Tibial nerve (tissue), 4 donors: ENCODE results near the gene SLC25A15. TPM values are rescaled to one million over a fixed set of nuclear protein-coding genes. Genes with fewer than 3 reads are reported as not detected.
A peak's percentile ranks its signal among the peaks of the same experiment; 100 is the strongest.

Source experiments
- DNase-seq, 2 donors: peaks; one replicate each; pipeline ENCODE4 v3.0.0-alpha.2; 2019; ENCODE audit warnings: low spot score in 2 of 2
- H3K27ac ChIP-seq, 4 donors: fragments of 200-600 bp; sonication (generic) in 3 of 4; one replicate each; pipeline ENCODE4 v1.5.1; 2017 to 2019; ENCODE audit warnings: mild to moderate bottlenecking in 1 of 4
- H3K27me3 ChIP-seq, 2 donors: fragments of 200-600 bp; sonication (generic) in 1 of 2; one replicate each; pipeline versions ENCODE4 v1.5.1 to v1.6.0; 2017 to 2019
- H3K36me3 ChIP-seq, 3 donors: fragments of 200-600 bp; sonication (generic); one replicate each; pipeline ENCODE4 v1.5.1; 2018 to 2019
- H3K4me1 ChIP-seq, 4 donors: fragments of 200-600 bp; sonication (generic) in 3 of 4; one replicate each; pipeline ENCODE4 v1.5.1; 2017 to 2019
- H3K4me3 ChIP-seq, 4 donors: fragments of 200-600 bp; sonication (generic) in 3 of 4; one replicate each; pipeline ENCODE4 v1.5.1; 2017 to 2019; ENCODE audit warnings: mild to moderate bottlenecking in 1 of 4, moderate library complexity in 1 of 4
- H3K9me3 ChIP-seq, 4 donors: fragments of 200-600 bp; sonication (generic) in 3 of 4; one replicate each; pipeline ENCODE4 v1.5.1; 2017 to 2019
- EP300 ChIP-seq, 2 donors: sonication (generic); formaldehyde crosslinking; IDR thresholded peaks; one replicate each; pipeline ENCODE4 v1.6.1; 2017; ENCODE audit warnings: antibody characterized with exemption in 2 of 2, mild to moderate bottlenecking in 1 of 2
- POLR2A ChIP-seq, 2 donors: fragments of 450-650 bp; IDR thresholded peaks; one replicate each; pipeline ENCODE4 v1.6.1; 2017; ENCODE audit warnings: antibody characterized with exemption in 2 of 2, mild to moderate bottlenecking in 2 of 2, moderate library complexity in 2 of 2
- WGBS, 2 donors: methylation state at CpG; one replicate each; pipeline ENCODE4 v1.1.5; 2018; 5-methylcytosine and 5-hydroxymethylcytosine counted together
- total RNA-seq, 4 donors: library from RNA; depleted of rRNA; stranded (reverse); fragments of >200 nt; gene quantifications; one replicate each; pipeline ENCODE4 v1.1.0, GENCODE V29; 2016
- TF ChIP-seq, protein P1 (sequence below), 5 experiments: fragments of 200-600 bp in 3 of 5; fragments of 450-650 bp in 2 of 5; sonication (generic) in 3 of 5; IDR thresholded peaks; one replicate each; pipeline ENCODE4 v1.5.1; 2016 to 2019; ENCODE audit warnings: antibody characterized with exemption in 5 of 5, mild to moderate bottlenecking in 3 of 5, moderate library complexity in 2 of 5

The SLC25A15 gene
- total RNA-seq, 4 donors from 2014 or later = 3.1 to 9.4 (median 7.0) TPM

DNA sequence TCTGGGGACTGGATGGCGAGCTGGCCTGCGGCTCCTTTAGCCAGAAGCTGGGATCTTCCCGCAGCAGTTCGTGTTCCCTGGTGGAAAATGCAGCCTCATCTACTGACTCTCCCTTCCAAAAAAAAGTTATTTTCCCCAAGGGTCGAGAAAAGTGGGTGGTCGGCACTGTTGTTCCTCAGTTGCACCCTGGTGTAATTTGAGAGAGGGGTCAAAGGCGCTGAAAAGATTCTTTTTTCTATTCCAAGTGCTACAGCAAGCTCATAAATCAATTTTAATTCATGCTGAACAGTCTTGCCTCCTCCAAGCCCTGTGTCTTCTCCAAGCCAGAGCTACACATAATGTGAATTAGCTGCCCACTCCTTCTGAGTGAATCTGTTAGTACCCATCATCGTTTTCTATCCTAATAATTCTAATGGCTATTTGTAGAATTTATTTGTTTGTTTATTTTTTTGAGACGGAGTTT lies 774 bp downstream of the SLC25A15 start:
- 15 to 17% methylated on average over 8 to 9 of the region's 9 CpGs for WGBS, 2 donors
- H3K27ac ChIP-seq = peak overlapping the region; percentile 71 to 87 (median 80)

DNA sequence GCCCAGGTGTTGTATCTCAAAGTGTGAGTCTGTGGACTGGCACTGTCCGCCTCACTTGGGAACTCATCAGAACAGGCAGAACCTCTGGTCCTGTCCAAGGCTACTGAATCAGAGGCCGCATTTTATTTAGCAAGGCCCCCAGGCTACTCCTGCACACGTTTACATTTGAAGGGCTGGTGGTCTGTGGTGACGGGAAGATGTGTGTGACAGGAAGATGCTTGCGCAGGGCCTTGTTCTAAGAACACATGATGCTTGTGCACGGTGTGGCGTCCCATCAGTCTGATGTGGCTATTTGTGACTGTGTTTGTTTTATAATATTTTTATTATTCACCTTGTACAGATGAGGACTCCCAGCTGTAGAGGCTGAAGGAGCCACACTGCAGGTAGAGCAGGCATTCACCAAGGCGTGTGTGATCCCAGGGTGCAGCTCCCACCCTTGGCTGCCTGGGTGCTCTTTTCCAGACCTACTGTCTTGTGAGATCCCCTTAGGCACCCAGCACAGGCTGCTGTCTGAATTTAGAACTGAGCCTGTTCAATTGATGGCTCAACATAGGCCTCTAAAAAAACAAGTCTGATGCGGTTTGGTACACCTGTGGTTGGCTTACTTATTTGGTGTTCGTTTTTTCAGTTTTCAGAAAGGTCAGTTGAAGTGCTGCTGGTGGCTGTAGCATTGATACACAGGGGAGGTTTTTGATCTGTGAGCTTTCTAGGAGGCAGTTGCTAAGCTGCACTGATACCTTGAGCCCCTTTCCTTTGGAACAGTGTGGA lies 3.1 kb downstream of the SLC25A15 start:
- DNase-seq = no peak
- WGBS, 2 donors = 88 to 90% methylated on average over 10 of the region's 10 CpGs
- TF ChIP-seq EP300 (IDR thresholded peaks at IDR 0.05) = no peak

More for the DNA sequence above, 774 bp downstream of the SLC25A15 start:
- Histone ChIP-seq H3K4me3 (peak overlapping the region; percentile 61 to 72 (median 70)), H3K36me3 (peaks cover 0 to 26% (median 0%) of the 10 kb centered on the region in 3 donors), H3K4me1 (peaks cover 0 to 10% (median 0%) of the 10 kb centered on the region in 4 donors), H3K27me3 (no peaks in the 10 kb centered on the region), H3K9me3 (no peaks in the 10 kb centered on the region)
- DNase-seq = no peak
- TF ChIP-seq, protein P1, sequence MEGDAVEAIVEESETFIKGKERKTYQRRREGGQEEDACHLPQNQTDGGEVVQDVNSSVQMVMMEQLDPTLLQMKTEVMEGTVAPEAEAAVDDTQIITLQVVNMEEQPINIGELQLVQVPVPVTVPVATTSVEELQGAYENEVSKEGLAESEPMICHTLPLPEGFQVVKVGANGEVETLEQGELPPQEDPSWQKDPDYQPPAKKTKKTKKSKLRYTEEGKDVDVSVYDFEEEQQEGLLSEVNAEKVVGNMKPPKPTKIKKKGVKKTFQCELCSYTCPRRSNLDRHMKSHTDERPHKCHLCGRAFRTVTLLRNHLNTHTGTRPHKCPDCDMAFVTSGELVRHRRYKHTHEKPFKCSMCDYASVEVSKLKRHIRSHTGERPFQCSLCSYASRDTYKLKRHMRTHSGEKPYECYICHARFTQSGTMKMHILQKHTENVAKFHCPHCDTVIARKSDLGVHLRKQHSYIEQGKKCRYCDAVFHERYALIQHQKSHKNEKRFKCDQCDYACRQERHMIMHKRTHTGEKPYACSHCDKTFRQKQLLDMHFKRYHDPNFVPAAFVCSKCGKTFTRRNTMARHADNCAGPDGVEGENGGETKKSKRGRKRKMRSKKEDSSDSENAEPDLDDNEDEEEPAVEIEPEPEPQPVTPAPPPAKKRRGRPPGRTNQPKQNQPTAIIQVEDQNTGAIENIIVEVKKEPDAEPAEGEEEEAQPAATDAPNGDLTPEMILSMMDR (IDR thresholded peaks at IDR 0.05) = no peak
- TF ChIP-seq EP300 (IDR thresholded peaks at IDR 0.05) (no peak), POLR2A (IDR thresholded peaks at IDR 0.05) (no peak)

DNA sequence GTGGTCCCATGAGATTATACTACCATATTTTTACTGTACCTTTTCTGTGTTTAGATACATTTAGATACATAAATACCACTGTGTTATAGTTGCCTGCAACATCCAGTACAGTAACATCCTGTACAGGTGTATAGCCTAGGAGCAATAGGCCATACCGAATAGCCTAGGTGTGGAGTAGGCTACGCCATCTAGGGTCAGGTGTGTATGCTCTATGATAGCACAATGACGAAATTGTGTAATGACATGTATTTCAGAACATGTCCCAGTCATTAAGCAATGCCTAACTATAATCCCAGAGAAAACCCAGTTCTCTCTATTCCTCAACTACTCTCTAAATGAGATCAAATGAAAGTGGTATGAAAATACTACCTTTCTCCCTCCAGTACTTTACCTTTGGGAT lies 3.9 kb downstream of the SLC25A15 start:
- Histone ChIP-seq H3K9me3 (no peaks in the 10 kb centered on the region), H3K27ac (no peak overlapping the region), H3K4me3 (no peak overlapping the region), H3K4me1 (peaks cover 0 to 10% (median 0%) of the 10 kb centered on the region in 4 donors), H3K36me3 (peaks cover 0 to 47% (median 0%) of the 10 kb centered on the region in 3 donors), H3K27me3 (no peaks in the 10 kb centered on the region)
- DNase-seq = no peak
- TF ChIP-seq, protein P1 (IDR thresholded peaks at IDR 0.05) = no peak
- TF ChIP-seq EP300 (IDR thresholded peaks at IDR 0.05) (no peak), POLR2A (IDR thresholded peaks at IDR 0.05) (no peak)
- 86 to 99% methylated on average over 3 of the region's 3 CpGs for WGBS, 2 donors

More for the DNA sequence above, 3.1 kb downstream of the SLC25A15 start:
- Histone ChIP-seq H3K27ac (no peak overlapping the region), H3K9me3 (no peaks in the 10 kb centered on the region), H3K36me3 (peaks cover 0 to 41% (median 0%) of the 10 kb centered on the region in 3 donors), H3K4me3 (no peak overlapping the region), H3K27me3 (no peaks in the 10 kb centered on the region), H3K4me1 (peaks cover 0 to 10% (median 0%) of the 10 kb centered on the region in 4 donors)

DNA sequence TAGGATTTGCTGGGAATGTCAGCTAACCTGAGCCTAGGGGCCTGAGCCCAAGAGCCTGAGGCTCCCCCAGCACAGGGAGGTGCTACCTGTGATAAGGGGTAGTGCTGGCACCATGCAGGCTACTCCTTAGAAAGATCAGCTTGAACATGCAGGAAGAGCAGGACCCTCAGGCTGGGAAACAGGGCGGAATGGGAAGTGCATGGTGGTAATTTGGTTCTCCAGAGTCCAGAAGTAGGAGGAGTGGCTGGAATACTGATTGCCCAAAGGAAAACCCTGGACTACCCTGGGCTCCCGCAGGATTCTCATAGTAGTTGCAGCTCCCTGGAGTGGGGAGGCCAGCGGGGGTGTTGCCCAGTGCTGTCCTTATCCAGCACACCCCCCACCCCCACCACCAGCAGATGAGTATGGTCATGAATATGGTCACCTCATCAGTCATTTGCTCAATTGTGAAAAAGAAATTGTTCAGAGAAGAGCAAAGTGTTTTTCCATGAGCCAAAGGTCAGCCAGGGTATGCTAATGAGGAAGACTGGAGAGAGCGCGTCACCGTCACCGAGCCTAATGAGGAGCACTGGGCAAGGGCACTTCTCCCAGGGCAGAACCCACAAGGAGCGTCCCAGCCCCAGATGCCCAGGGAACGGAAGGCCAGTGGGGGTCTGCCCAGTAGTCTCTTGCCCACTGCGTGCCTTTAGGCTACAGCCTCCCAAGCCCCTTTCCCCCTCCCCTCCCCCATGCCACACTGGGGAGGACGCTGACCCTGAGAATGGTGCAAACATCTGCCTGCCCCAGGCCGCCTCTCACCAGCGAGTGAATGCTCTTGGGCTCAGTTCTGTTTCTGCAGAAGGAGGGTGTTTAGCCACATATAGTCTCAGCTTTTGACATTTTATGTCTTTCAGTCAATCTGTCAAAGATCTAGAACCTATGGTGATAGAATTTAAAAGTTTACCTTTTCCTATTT lies 5.3 kb downstream of the SLC25A15 start:
- 77 to 82% methylated on average over 12 to 13 of the region's 13 CpGs for WGBS, 2 donors
- no peak overlapping the region for H3K4me3 ChIP-seq
- DNase-seq = no peak
- TF ChIP-seq, protein P1 (IDR thresholded peaks at IDR 0.05) = no peak
- no peak for TF ChIP-seq POLR2A (IDR thresholded peaks at IDR 0.05)
- TF ChIP-seq EP300 (IDR thresholded peaks at IDR 0.05) = no peak
- H3K4me1 ChIP-seq = peaks cover 0 to 10% (median 0%) of the 10 kb centered on the region in 4 donors
- peaks cover 0 to 61% (median 0%) of the 10 kb centered on the region in 3 donors for H3K36me3 ChIP-seq
- peak overlapping the region in 1 of 4 donors; percentile 12 for H3K27ac ChIP-seq
- no peaks in the 10 kb centered on the region for H3K9me3 ChIP-seq
- H3K27me3 ChIP-seq = no peaks in the 10 kb centered on the region

DNA sequence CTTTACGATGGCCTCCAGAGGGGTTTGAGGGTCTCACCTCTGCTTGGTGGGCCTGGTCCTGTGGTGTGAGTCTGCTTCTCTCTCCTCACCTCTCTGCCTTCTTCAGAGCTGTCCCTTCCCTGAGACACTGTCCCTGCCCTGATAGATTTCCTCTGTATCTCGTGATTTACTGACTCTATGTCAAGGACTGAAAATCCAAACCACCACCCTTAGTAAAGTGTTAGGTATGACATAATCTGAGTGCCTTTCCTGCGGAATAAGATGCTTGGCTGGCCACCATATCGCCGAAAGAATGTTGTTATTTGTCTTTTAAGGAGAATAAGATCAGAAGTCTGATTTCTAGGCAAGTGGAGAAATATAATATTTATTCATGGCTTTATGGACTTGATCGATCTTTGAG lies 7.2 kb downstream of the SLC25A15 start:
- TF ChIP-seq EP300 (IDR thresholded peaks at IDR 0.05) (no peak), POLR2A (IDR thresholded peaks at IDR 0.05) (no peak)
- TF ChIP-seq, protein P1 (IDR thresholded peaks at IDR 0.05) = no peak
- Histone ChIP-seq H3K36me3 (peaks cover 0 to 80% (median 3%) of the 10 kb centered on the region in 3 donors), H3K27me3 (no peaks in the 10 kb centered on the region), H3K4me3 (no peak overlapping the region), H3K27ac (no peak overlapping the region), H3K4me1 (no peaks in the 10 kb centered on the region), H3K9me3 (no peaks in the 10 kb centered on the region)
- DNase-seq = no peak
- WGBS, 2 donors = 89 to 93% methylated on average over 6 of the region's 6 CpGs
